GM21447 (cell line): Measurements from ENCODE around the gene PAFAH1B1.

Source experiments
- ATAC-seq: cut with Tn5 transposase; IDR thresholded peaks from one replicate; pipeline ENCODE4 v1.9.1; 2021; ENCODE audit not compliant: unreplicated experiment

Gene PAFAH1B1

DNA sequence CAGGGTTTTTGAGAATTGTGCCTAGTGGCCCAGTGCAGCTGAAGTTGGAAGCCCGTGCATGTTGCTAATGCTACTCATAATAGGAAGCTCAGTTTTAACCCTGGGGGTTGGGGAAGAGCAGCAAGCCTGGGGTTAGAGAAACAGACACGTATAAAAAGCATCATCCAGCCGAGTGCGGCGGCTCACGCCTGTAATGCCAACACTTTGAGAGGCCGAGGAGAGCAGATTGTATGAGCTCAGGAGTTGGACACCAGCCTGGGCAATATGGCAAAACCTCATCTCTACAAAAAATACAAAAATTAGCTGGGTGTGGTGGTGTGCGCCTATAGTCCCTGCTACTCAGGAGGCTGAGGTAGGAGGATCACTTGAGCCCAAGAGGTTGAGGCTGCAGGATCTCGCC lies 120.4 kb downstream of the PAFAH1B1 start:
- ATAC-seq = no peak

DNA sequence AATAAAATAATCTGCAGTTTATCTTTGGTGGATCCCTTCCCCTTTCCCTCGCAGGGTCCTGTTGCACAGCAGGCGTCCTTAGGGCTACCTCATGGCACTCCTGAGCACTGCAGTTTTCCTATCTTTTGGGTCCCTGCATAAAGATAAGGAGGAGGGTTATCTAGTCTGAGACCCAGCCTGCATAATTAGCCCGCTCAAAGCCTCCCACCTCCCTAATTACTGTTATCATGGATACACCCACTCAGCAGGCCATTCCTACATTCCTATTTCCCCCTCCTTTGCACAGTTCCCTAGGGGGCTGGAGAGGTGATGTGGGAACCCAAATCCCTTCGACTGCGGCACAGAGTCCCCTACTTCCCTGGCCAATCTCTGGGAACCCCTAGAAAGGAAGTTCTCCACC lies 123.2 kb downstream of the PAFAH1B1 start:
- no peak for ATAC-seq

DNA sequence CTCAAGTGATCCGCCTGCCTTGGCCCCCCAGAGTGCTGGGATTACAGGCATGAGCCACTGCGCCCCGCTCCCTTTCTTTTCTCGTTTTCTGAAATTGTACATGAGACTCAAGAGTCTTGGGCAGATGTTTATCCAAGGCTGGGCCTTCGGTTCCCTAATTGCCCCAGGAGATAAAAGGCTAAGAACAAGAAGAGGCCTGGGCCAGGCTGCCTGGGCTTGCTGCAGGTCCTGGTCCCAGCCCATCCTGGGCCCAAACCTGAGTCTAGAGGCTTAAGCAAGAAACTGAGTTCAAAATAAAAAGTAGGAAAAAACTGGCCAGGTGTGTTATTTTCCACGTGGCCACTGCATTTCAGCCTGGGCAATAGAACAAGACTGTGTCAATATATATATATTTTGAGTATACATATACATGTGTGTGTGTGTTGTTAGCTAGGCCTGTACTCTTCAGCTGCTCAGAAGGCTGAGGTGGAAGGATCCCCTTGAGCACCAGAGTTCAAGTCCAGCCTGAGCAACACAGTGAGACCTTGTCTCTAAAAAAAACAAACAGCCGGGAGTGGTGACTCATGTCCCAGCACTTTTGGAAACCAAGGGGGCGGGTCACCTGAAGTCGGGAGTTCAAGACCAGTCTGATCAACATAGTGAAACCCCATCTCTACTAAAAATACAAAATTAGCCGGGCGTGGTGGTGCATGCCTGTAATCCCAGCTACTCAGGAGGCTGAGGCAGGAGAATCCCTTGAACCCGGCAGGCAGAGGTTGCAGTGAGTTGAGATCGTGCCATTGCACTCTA lies 124.9 kb downstream of the PAFAH1B1 start:
- ATAC-seq = no peak

DNA sequence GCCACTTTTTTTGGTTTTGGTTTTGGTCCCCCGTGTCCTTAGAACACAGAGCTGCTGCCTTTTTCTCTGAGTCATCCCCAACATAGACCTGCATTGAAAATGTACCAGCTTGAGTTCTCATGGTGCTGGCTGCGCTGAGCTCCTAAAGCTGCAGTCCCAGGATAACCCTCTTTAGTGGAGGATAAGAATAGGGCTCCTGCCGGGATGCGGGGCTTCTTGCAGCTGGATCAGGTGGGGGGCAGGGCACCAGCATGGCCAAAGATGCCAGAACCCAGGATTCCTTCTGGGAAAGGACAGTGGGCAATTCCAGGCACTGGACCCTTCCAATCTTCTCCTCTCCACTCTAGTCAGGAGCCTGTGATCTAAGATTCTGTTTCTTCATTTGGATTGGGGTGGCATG lies 126.4 kb downstream of the PAFAH1B1 start:
- no peak for ATAC-seq

DNA sequence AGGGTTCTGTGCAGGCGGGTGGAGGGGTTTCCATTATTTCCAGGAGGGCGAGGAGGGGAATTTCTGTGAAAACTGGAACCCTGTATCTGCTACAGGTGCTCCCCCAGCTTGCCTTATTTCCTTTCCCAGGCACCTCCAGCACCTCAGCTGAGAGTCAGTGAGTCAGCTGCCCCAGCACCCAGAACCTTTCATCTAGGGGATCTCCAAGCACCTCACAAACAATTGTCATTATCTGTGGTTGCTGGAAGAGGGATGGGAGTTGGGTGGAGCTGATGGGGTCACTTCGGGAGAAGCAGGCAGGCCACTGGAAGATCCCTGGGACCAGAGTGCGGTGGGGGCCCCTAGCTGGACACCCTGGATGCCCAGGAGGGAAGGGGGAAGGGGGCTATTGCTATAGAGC lies 128.1 kb downstream of the PAFAH1B1 start:
- ATAC-seq = no peak

DNA sequence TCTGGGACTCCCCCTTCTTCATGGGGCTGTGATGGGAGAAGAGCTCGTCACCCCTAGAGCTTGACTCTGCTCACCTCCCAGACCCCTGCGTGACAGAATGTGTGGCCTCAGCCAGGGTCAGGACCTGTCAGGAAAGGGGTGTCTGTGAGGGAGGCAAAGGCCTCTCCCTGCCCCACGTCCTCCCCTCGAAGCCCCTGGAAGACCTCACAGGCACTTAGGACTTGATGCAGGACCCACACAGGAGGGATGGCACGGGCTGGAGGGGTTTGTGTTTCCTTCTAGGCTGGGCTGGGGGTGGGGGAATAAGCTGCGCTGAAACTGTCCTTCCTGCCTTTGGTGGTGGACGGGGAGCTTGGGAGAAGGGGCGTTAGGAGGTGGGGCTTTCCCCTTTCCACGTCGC lies 129.2 kb downstream of the PAFAH1B1 start:
- ATAC-seq = no peak

DNA sequence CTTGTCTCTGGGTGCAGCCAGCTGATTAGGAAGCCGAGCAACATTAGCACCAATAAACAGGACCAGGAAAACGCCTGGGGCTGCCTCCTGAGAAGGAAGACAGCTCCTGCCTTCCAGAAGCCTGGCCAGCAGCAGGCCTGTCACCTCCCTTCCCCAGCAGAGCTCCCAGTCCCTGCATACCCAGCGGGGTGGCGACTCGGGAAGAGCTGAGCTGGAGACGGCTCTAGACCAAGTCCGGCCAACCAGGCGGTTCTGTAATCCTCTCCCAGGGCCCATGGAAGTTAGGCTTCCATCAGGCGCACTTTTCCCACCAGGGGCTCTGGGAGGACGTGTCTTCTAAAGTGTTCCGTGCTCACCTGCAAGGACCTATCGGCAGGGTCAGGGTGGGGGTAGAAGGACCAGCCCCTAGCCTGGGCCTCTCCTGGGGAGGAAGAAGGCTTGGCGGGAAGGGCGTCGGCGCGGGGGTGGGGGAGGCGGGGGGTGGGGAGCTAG lies 130.1 kb downstream of the PAFAH1B1 start:
- ATAC-seq = no peak

DNA sequence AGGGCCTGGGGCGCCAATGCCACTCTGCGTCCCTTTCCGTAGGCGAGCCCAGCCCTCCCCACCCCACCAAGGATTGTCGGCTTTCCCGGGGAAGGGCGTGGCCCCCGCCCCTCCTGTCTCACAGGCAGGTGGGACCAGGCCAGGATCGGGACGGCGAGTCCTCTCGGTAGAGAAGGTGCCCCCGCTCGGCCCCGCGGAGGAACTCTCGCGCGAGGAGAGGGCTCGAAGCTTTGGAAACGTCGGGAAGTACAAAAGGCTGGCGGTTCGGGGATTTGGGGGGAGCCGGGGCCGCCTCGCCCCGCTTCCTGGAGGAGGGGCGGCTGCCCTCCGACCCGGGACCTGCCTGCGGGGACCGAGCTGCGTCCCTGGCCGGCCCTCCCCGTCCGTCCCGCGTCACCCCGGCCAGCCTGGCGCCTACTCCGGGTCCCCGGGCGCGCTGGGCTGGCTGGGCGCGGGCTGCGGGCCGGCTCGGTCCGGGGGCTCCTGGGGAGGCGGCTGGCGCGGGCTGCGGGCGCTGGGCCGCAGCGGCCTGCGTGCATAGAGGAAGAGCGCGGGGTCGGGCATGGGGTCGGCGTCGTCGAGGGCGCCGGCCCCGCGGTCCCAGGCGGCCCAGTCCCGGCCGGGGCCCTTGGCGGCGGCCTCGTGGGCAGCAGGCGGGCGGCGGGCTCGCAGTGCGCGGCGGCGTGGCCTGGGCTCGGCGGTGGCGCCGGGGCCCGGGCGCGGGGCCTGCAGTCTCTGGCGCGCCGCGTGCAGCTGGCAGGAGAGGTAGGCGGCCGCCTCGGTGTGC lies 130.7 kb downstream of the PAFAH1B1 start:
- no peak for ATAC-seq

DNA sequence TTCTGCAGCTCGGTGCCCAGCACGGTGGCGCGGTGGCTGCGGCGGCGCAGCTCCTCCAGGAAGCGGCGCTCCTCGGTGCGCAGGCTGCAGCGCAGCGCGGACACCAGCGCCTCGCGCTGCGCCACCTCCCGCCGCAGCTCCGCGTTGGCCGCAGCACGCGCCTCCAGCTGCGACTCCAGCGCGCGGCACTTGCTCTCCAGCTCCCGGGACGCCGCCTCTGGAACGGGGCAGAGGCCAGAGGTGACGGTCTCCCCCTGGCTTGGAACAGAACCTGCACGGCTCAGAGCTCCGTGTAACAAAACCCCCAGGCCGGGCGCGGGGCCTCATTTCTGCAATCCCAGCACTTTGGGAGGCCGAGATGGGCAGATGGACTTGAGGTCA lies 131.3 kb downstream of the PAFAH1B1 start:
- ATAC-seq = no peak

DNA sequence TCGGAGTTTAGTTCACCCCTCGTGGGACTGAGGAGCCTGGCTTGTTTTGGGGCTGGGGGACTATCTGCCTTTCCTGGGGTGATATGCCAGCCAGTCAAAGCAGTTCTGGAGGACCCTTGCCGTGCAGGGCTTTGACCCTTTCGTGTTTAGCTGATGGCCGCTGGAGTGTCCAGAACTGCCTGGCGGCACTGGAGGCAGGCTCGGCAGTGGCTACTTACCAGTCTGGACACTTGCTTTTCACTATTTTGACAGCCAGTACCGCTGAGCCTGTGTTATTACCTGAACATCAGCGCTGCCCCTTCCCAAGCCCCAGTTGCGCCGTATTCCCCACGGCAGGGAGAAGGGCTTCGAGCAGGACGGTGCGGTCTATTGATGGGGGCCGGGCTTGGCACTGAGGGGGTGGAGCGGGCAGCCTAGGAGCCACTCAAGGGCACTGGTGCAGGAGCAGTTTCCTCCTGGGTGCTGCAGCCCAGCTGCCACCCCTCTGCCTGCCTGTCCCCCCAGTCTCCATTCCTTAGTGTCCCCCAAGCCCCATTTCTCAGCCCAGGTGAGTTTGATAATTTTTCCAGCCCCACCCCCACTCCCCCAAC lies 137.4 kb downstream of the PAFAH1B1 start:
- ATAC-seq = no peak

DNA sequence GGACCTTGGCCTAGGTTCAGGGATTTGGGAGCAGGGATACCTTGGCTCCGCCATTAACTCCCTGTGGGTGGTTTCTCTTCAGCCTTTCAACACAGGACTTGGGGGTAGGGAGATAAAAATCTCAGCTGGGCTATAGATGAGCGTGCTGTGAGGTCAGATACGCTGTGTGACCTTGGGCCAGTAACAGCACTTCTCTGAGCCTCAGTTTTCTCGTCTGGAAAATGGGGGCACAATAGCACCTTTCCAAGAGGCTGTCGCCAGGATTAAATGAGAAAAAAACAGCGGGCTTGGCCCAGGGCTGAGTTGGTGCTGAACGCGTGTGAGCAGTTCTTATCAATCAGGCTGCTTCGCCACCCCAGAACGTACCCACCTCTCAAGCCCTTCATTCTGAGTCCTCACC lies 138.4 kb downstream of the PAFAH1B1 start:
- ATAC-seq = no peak

DNA sequence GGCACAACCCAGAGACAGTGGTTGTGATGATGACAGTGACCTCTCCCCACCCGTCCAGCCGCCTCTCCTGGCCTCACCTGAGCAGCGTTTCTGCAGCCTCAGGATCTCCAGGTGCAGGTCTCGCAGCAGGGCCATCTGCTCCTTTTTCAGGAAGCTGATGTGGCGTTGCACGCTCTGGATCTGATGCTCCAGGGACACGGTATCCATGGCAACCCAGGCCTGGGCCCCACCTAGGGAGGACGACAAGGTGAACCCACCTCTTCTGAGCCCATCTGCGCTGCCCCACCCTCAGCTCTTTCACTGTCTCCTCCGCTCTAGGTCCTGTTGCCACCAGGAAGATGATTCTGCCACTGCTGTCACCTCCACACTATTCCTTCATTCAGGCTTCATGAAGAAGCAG lies 141.5 kb downstream of the PAFAH1B1 start:
- ATAC-seq = no peak
